Activated CD4-positive, alpha-beta T cell treated with anti-CD3 and anti-CD28 coated beads, Interleukin-2, Interleukin-4, amounts not matched to agents 100 ng/mL and 50 ng/mL, durations not matched to agents 16 hours and 8 hours (primary cell): ENCODE results near the gene RPS6KA5.
"Not testable (repeated sequence)": the region's sequence is repeated elsewhere in the genome, so short reads cannot be mapped to it uniquely, and the experiment has no call there.

ENCODE experiments used
- DNase-seq: peaks from one replicate; pipeline ENCODE4 v3.0.0-alpha.2; 2020; ENCODE audit warnings: low spot score

Gene RPS6KA5

GRCh38 chr14:91065266-91065665 lies 4.8 kb upstream of the RPS6KA5 start:
- no peak for DNase-seq

GRCh38 chr14:91063119-91063518 lies 2.7 kb upstream of the RPS6KA5 start:
- DNase-seq, result peak; percentile 89

DNA sequence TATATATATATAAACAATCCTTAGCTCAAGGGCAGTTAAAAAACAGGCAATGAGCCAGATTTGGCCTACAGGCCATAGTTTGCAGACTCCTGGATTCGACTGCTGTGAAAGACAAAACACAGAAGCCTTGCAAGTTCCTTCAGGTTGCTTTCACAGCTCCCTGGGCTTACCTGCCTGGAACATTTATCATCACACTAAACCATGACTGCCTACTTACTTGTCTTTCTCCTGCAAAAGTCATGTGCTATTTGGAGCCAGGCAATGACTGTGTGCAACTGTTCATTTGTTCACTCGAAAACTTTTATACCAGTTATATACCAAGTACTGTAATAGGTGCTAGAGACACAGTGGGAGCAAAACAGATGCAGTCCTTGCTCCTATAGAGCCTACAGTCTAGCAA lies 2.2 kb upstream of the RPS6KA5 start:
- no peak for DNase-seq

- peak; percentile 31 for DNase-seq
These were observed 831 bp upstream of the RPS6KA5 start for GRCh38 chr14:91061056-91061887.

DNA sequence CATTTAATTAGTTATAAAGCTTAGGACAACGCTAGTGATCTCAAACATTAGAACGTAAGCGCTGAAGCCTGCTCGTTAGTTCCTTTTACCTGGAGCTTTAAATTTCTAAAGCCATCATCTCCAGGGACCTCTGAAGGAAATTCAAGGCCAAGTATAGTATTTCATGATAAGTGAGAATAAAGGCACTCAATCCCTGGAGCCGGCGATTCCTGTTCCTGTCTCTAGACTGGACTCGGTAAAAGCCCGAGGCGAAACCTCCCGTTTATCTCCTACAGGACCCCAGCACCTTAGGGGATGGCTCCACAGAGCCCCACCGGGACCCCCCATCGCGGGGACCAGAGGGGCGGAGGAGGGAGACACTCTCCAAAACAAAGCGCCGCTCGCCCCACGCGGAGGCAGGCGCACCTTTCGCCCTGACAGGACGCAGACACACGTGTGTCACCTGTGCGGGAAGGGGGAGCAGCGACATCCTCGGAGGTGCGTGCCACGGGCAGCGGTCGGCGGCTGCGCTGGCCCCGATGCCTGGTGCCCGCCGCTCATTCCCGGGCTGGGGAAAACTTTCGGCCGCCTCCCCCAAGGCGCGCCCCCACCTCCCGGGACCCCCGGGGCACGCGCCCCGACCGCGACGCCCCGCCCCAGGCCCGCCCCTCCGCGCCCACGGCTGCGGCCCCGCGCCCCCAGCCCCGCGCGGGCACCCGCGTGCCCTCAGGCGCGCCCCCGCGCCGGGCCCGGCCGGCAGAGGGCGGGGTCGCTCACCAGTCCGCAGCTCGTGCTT lies 678 bp downstream of the RPS6KA5 start:
- no peak for DNase-seq

DNA sequence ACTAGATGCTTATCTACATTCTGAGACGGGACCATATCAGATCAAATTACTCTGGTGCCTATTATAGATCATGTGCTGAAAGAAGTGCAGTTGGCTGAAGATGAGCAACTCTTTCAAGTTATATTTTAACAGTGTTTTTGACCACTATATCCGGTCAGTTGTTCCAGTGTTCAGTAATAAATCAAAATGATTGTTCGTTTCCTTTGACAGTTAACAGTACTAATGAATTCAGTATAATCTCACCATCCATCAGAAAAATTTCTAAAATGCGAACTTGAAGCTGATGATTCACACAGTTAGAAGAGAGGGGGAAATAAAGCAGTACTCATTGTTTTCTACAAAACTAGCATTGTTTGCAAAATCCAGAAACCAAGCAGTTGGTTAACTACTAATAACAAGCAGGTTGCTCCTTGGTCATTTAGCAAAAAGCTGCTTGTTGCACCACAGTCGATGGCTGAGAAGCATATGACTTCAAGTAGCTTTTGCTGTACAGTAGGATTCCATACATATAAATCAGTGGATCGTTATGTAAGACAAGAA lies 2.3 kb downstream of the RPS6KA5 start:
- peak; percentile 63 for DNase-seq

- no peak for DNase-seq
These were observed 4.1 kb downstream of the RPS6KA5 start for GRCh38 chr14:91056361-91056760.

DNA sequence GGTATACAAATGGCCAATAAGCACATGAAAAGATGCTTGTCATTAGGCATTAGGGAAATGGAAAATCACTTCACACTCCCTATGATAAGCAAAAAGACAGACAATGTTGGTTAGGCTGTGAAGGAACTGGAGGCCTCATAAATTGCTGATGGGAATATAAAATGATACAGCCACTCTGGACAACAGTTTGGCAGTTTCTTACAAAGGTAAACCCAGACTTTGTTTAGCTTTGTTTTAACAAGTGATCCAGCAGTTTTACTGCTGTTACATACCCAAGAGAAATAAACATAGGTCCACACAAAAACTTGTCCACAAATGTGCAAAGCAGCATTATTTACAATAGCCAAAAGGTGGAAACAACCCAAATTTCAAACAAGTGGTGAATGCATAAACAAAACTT lies 5.4 kb downstream of the RPS6KA5 start:
- DNase-seq, result no peak

- DNase-seq, result no peak
These were observed 11.8 kb downstream of the RPS6KA5 start for GRCh38 chr14:91048676-91049075.

DNA sequence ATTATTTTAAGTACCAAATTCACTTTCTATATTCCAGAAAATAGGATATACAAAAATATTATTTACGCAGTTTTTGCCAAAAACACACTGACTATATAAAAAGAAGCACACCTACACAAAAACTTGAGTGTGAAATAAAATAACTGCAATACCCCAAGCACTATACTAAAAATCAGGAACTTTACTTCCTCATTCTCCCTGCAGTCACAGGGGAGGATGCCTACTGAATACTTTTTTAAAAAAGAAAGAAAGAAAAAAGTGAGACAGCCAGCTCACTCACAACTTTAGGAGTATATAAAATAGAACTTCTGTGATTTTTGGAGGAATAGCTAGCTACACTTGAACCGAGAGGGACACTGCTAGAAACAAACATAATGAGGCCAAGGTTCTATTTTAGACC lies 12.2 kb downstream of the RPS6KA5 start:
- no peak for DNase-seq

DNA sequence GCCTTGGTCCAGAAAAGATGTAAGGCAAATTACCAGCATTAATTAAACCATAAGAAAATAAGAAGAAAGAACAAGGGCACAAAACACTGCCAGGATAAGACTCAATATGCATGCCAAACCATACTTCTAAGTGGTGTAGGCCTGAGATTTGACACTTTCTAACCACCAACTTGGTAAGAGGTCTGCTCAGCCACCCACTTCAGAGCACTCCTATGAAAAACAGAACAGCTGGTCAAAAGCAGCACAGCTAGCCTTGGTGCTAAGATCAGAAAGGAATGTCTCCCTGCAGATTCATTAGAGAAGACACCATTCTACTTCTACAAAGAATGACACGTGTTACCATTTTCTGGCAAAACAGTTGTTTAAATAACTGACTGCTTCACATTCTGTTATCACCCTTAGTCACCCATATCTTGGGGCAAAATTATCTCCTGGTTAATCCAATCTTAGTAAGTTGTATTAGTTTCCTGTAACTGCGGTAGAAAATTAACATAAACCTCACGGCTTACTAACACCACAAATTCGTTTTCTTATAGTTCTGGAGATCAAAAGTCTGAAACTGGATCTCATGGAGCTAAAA lies 13.2 kb downstream of the RPS6KA5 start:
- DNase-seq, result no peak

DNA sequence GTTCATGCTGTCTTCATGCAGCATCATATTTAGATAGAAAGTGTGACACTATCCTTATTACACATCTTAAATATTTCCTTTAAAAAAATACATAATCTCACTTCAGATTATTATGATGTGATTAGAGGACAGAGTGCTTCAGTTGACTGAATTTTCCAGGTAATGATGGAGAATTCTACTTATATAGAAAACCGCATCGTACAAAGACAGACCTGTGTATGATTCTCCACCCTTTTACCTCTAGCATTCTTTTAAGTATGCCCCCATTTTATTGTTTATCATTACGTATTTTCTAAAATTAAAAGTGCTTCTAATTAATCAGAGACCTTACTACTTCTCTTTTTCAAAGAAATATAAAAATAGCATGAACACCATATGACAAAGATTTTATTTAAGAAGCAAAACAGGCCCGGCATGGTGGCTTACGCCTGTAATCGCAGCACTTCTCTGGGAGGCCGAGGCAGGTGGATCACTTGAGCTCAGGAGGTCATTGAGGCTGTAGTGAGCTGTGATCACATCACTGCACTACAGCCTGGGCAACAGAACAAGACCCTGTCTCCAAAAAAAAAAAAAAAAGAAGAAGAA lies 13.9 kb downstream of the RPS6KA5 start:
- no peak for DNase-seq

- no peak for DNase-seq
These were observed 19.0 kb downstream of the RPS6KA5 start for GRCh38 chr14:91041450-91041849.

DNA sequence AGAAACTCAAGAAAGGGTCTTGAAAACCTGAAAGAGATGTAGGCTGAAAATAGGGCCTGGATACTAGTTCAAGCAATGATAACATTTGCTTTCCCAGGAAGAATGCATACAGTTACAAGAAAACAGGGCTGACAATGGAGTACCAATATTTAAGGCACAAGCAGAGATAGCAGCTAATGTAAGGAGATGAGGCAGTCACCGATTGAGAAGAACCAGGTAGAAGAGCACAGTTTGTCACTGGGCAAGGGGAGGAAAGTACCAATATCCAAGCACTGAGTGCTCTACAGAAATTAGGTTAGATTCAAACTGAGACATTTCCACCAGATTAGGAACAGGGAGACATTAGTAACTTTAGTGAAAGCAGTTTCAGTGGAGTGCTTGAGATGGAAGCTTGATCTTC lies 19.9 kb downstream of the RPS6KA5 start:
- DNase-seq, result no peak

- no peak for DNase-seq
These were observed 22.0 kb downstream of the RPS6KA5 start for GRCh38 chr14:91038439-91038838.

- no peak for DNase-seq
These were observed 23.5 kb downstream of the RPS6KA5 start for GRCh38 chr14:91036741-91037469.

DNA sequence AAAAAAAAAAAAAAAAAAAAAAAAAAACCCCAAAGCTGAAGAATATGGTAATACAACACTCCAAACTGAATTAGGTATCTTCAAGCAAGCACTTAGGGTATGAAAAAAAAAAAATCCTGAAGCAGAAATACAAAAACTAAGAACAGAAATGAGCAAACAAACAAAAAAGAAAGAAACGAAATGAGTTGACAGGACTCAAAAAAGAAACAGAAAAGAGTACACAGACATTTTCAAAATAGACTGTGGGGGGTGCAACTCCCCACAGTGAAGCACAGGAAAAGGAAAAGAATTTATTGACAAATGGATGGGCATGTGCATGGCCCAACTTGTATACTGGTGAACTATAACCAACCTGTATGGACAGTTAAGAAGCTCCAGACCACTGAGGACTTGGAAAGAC lies 24.6 kb downstream of the RPS6KA5 start:
- no peak for DNase-seq

GRCh38 chr14:91034379-91034778 lies 26.1 kb downstream of the RPS6KA5 start:
- not testable (repeated sequence) for DNase-seq

DNA sequence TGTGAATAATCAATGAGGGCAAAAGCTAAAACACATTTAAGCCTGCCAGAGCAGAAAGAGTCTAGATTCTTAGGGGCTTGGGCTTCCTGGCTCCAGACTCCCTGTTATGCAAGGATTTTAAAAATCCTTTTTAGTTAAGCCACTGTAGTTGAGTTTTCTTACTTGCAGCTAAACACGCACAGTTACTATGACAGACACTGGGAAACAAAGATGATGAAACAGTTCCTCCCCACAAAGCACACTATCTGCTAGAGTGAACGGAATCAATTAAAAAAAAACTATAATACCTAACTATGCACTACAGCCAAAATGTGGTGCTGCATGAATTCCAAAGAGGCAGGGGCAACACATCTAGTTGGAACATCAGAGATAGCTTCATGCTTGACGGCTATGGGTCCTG lies 28.2 kb downstream of the RPS6KA5 start:
- no peak for DNase-seq

- no peak for DNase-seq
These were observed 28.8 kb downstream of the RPS6KA5 start for GRCh38 chr14:91031666-91032065.

- DNase-seq, result no peak
These were observed 30.8 kb downstream of the RPS6KA5 start for GRCh38 chr14:91029456-91030217.
